Kidney epithelial cell (primary cell): ENCODE data around the gene GCN1. TPM values are rescaled to one million over a fixed set of nuclear protein-coding genes. Genes with fewer than 3 reads are reported as not detected.

Experiments used
- DNase-seq: peaks from one replicate; pipeline ENCODE4 v3.0.0-alpha.2; 2010; ENCODE audit warnings: low read depth
- H3K27me3 ChIP-seq: 2 replicates; pipeline ENCODE4 v1.6.0; 2011; ENCODE audit warnings: low read length; ENCODE audit not compliant: control insufficient read depth, insufficient read depth
- H3K36me3 ChIP-seq: 2 replicates; pipeline ENCODE4 v1.5.1; 2011; ENCODE audit warnings: low read length; ENCODE audit not compliant: control insufficient read depth, insufficient read depth
- H3K4me3 ChIP-seq: 2 replicates; pipeline ENCODE4 v1.5.1; 2011; ENCODE audit warnings: low read depth, mild to moderate bottlenecking, control low read depth, low read length
- total RNA-seq: library from RNA; depleted of rRNA; stranded (reverse); fragments of >200 nt; gene quantifications from 2 replicates; pipeline ENCODE4 v1.2.3, GENCODE V29; 2015
- TF ChIP-seq, protein P1 (sequence below): IDR thresholded peaks from 2 replicates; pipeline ENCODE4 v1.5.1; 2011; ENCODE audit warnings: mild to moderate bottlenecking, moderate library complexity, low read length, control low read depth, inconsistent platforms; ENCODE audit not compliant: insufficient read depth, poor library complexity, severe bottlenecking

GCN1 gene
- total RNA-seq, 1 donor from 2014 or later, result 78.4 TPM

DNA sequence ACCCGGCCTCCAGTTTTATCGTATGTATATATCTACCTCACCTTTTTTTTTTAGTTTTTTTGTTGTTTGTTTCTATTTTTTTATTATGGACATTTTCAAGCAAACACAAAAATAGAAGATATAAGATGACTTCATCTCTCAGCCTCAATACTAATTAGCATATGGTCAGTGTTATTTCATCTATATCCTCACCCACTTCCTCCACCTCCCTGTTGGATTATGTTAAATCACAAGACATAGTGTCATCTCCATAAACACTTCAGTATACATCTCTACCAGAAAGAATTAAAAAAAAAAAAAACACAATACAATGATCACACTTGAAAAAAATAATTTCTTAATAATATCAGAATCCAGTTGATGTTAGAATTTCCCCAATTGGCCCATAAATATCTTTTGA lies 112.9 kb downstream of the GCN1 start:
- TF ChIP-seq, protein P1, sequence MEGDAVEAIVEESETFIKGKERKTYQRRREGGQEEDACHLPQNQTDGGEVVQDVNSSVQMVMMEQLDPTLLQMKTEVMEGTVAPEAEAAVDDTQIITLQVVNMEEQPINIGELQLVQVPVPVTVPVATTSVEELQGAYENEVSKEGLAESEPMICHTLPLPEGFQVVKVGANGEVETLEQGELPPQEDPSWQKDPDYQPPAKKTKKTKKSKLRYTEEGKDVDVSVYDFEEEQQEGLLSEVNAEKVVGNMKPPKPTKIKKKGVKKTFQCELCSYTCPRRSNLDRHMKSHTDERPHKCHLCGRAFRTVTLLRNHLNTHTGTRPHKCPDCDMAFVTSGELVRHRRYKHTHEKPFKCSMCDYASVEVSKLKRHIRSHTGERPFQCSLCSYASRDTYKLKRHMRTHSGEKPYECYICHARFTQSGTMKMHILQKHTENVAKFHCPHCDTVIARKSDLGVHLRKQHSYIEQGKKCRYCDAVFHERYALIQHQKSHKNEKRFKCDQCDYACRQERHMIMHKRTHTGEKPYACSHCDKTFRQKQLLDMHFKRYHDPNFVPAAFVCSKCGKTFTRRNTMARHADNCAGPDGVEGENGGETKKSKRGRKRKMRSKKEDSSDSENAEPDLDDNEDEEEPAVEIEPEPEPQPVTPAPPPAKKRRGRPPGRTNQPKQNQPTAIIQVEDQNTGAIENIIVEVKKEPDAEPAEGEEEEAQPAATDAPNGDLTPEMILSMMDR, result no peak
- Histone ChIP-seq H3K4me3 (no peak overlapping the region), H3K27me3 (no peaks in the 10 kb centered on the region), H3K36me3 (no peaks in the 10 kb centered on the region)
- DNase-seq, result no peak

DNA sequence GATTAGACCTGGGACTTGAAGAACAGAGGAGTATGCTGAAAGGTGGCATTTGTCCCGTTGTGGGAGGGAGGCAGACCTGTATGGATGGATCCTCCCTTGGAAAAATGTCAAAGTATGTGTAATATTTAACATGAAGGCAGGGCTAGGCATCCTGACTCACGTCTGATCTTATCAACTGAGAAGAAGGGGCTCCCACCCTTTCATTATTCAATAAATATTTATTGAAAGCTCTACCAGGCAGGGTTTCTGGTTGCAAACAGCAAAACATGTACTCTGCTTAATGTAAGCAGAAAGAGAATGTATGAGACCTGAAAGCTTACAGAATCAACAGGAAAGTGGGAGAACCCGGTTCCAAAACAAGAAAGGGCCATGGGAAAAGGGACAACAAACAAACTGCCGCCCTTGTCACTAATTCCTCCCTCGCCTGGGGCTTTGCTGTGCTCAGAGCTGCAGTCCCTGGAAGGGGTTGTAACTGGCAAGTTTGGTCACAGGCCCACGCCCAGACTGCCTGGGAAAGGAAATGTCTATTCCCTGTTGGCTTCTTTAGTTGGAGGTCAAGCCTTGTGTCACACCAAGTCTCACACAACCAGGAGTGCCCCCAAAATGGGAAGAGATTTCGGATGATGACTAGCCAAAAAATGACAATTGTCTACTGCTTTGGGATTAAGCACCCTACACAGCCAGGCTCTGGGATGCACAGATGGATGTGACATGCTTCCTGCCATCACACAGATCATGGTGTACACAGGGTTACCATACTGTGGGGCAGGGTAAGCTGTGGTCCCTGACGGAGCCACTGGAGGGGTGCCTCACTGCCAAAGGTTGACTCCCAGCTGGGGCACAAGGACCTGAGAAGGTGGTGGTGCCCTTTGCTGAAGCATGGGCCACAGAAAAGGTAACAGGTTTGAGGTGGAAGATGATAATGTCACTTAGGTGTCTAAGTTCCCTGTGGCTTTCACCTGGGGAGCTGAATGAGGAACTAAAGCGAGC lies 114.8 kb downstream of the GCN1 start:
- H3K27me3 ChIP-seq, result no peaks in the 10 kb centered on the region
- peak; percentile 7 for DNase-seq
- TF ChIP-seq, protein P1, result no peak
- no peak overlapping the region for H3K4me3 ChIP-seq
- H3K36me3 ChIP-seq, result no peaks in the 10 kb centered on the region

DNA sequence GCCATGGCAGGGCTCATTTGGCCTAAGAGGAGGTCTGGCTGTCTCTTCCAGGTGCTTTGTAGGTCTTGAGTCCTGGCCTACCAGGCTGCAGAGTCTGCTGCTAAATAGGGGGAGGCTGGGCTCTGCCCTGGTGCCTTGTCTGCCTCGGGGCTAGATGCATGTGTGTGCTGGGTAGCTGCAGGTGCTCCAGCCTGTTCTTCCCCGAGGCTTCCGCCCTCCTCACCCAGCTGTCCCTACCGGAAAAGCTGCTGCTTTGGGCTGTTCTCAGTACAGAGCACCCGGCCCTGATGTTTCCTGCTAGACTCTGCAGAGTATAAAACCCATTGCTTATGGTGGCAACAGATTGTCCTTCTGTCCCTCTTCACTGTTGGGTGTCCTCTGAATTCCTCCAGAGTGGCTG lies 115.6 kb downstream of the GCN1 start:
- Histone ChIP-seq H3K27me3 (no peaks in the 10 kb centered on the region), H3K4me3 (no peak overlapping the region), H3K36me3 (no peaks in the 10 kb centered on the region)
- TF ChIP-seq, protein P1, result no peak
- no peak for DNase-seq

DNA sequence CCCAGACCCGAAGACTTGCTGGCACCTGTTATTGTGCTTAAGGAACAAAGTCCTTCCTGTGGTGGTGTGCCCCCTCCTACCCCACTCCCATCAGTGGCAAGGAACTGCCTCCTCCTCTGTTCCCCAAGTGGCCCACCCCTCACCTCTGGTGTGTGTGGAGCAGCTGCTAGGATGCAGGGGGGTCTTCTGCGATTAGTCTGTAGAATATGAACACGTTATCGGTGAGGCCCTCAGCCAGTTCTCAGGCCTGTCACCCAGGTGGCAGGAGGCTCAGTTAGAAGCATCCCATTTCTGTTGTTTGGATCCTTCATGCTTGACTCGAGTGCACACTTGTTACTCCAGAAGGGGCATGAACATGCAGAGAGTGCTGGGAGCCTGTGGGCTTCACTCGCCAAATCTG lies 117.3 kb downstream of the GCN1 start:
- TF ChIP-seq, protein P1, result no peak
- Histone ChIP-seq H3K27me3 (no peaks in the 10 kb centered on the region), H3K36me3 (no peaks in the 10 kb centered on the region), H3K4me3 (no peak overlapping the region)
- no peak for DNase-seq

Other genes with a start within 250 kb of the GCN1 start
- 7.9 and 9.2 TPM in 2 replicates for gene BICDL1, start 205.5 kb downstream of the GCN1 start, total RNA-seq
- 29.3 and 32.8 TPM in 2 replicates for gene RAB35, start 78.0 kb downstream of the GCN1 start, total RNA-seq
- gene RPLP0, start 6.4 kb upstream of the GCN1 start, total RNA-seq, result 4,934 and 7,044 TPM in 2 replicates
- 88.1 and 94.3 TPM in 2 replicates for gene PXN, start 71.0 kb upstream of the GCN1 start, total RNA-seq
- gene RNU4-2, start 97.2 kb upstream of the GCN1 start, total RNA-seq, result under 0.01 TPM in 2 replicates
- gene RNU4-1, start 98.5 kb upstream of the GCN1 start, total RNA-seq, result under 0.01 TPM in 1 of 2 replicates, not detected in the other
- gene SIRT4, start 107.6 kb upstream of the GCN1 start, total RNA-seq, result 0.29 and 2.3 TPM in 2 replicates
- not detected in 2 replicates for gene PLA2G1B, start 133.1 kb upstream of the GCN1 start, total RNA-seq
- 3.6 and 8.1 TPM in 2 replicates for gene MSI1, start 174.4 kb upstream of the GCN1 start, total RNA-seq
- 561 and 615 TPM in 2 replicates for gene COX6A1, start 243.4 kb upstream of the GCN1 start, total RNA-seq